DLD1 (cell line): ENCODE data around the gene VSIG10L2.

Experiments used
- in situ Hi-C: cut with HindIII; loops from 2 replicates; pipeline ENCODE4 v1.10.0; 2017; ENCODE audit warnings: low sequenced_read_pairs

VSIG10L2 gene

GRCh38 chr11:125992893-125993292, 47.0 kb downstream of the VSIG10L2 start:
- in situ Hi-C loops: no loop called here

DNA sequence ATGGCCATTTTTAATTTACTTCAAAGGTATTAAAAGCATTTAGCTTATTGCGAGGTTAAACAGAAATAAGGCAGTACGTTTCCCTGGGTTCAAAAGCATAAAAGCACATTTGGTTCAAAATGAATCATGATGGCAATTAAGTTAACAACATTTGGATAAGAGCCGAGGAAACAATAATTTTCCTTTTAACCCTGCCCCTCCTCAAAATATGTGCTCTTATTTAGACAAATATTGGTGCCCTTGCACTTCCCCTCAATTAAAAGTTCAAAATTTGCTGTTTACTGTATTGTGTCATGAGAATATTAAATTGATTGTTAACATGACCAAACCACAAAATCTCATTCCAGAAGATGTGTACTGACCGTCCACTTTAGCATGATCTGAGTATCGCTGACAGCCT, 48.7 kb downstream of the VSIG10L2 start:
- in situ Hi-C loops: no loop called here

DNA sequence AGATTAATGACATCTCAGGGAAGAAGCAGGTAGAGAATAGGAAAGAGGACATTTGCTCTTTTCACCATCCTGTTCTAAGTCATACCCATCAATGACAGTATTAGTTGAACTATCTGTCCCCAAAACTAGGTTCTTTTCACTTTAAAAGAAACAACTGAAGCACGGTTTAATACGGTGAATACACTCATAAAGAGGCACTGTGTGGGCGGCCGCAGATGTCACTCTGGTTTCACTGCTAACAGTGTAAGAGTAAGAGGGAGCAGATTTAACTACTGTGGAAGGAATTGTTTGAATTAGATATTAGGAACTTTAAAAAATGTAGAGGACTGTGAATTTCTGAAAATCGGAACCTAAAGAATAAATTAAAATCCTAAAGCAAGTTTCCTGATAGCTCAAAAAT, 49.5 kb downstream of the VSIG10L2 start:
- in situ Hi-C loops: no loop called here

- in situ Hi-C loops: no loop called here
Measured at GRCh38 chr11:125998267-125998666, 52.4 kb downstream of the VSIG10L2 start.

DNA sequence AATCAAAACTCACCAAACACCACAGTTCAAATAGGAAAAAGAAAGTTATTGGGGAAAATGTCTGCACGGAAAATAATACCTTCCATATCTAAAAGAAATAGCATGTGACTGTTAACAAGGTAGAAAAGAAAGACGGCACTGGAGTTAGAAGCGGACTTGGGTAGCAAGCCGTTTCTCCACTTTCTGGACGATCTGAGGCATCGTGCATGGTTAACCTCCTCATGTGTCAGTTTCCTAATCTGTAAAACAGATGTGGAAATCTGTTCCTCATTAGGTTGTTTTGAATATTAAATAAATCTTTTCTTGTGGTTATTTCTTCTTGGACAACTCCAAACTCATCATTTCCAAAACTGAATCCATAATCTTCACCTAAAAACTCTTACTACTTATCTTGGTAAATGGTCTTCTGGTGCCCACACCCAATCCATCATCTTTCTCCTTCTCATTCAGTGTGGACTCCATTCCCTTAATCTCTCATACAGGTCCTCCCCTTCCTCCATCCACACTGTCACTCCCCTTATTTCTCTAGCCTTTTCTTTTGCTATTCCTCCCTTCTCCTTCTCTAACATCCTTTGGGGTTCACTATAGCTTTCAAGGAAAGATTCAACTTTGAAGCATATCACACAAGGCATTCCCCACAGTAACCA, 53.5 kb downstream of the VSIG10L2 start:
- in situ Hi-C loops: no loop called here

DNA sequence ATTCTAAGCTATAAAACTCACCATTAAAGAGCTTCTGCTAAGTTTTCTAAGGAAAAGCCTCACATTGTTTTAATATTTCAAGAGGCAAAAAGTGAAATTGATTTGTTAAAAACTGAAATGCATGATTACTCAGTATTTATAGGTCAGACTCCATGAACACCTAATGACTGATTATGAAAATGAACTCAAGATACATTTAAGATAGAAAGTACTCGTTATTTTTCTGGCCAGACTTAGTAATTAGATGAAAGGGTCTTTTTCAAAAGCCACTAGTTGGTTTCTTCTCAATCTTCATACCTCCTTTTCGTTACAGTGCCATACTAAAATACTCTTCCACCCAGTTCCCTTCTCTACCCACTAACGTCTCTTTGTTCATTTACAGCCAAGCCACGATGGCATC, 56.3 kb downstream of the VSIG10L2 start:
- in situ Hi-C loops: no loop called here
